22Rv1 (cell line): ENCODE measurements around the gene FBXW8.

Experiments
- CTCF ChIP-seq: fragments of 450-650 bp; IDR thresholded peaks from 2 replicates; pipeline ENCODE4 v1.5.1; 2017; ENCODE audit warnings: mild to moderate bottlenecking
- ZFX ChIP-seq: fragments of 450-650 bp; IDR thresholded peaks from 2 replicates; pipeline ENCODE4 v1.6.1; 2017; ENCODE audit warnings: antibody characterized with exemption, borderline replicate concordance

GRCh38 chr12:116945886-116946550, 35.3 kb downstream of the FBXW8 start:
- no peak for TF ChIP-seq CTCF
- TF ChIP-seq ZFX: no peak
